ENCODE results near the gene SOCS3. TPM values are rescaled to one million over a fixed set of nuclear protein-coding genes. Genes with fewer than 3 reads are reported as not detected.

SOCS3 gene
- total and polyA plus RNA-seq, 4 donors, result 65.8 to 545 (median 113) TPM

DNA sequence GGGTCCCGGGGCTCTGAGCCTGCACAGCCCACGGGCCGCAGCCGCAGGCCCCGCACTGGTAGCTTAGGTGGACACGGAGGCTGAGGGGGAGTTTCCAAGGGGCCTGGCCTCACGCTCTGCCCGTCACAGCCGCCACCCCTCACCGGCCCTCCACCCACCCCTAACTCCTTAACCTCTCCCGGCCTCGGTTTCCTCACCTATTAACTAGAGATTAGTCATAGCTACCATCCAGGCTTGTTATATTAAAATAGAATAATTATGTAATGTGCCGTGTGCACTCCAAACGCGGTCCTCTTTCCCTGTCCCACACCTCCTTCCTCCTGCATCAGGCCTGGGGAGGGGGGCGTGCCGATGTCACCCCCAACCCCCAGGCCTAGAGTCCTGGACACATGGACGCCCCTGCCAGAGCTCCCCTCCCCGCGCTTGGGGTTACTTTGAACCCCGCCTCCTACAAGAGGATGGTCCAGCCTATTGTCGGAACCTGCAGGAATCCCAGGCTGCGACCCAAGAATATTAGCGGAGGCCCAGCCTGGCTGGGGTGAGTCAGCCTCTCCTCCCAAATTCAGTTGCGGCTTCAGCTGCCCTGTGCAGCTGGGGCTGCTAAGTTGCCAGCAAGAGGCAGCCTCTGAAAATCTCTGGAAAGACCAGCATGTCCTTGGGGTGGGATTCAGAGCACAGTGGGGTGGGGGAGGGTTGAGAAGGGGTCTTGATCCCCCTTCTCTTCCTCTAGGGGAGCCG is 17.3 kb downstream of the SOCS3 start:
- TF ChIP-seq, protein P1, sequence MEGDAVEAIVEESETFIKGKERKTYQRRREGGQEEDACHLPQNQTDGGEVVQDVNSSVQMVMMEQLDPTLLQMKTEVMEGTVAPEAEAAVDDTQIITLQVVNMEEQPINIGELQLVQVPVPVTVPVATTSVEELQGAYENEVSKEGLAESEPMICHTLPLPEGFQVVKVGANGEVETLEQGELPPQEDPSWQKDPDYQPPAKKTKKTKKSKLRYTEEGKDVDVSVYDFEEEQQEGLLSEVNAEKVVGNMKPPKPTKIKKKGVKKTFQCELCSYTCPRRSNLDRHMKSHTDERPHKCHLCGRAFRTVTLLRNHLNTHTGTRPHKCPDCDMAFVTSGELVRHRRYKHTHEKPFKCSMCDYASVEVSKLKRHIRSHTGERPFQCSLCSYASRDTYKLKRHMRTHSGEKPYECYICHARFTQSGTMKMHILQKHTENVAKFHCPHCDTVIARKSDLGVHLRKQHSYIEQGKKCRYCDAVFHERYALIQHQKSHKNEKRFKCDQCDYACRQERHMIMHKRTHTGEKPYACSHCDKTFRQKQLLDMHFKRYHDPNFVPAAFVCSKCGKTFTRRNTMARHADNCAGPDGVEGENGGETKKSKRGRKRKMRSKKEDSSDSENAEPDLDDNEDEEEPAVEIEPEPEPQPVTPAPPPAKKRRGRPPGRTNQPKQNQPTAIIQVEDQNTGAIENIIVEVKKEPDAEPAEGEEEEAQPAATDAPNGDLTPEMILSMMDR (IDR thresholded peaks at IDR 0.05; ENCODE audit: control extremely low read depth, extremely low read depth), result no peak
- Histone ChIP-seq H3K27me3 (ENCODE audit: control insufficient read depth in 3 of 3, insufficient read depth in 3 of 3, low read length in 2 of 3) (no peaks in the 10 kb centered on the region), H3K27ac (ENCODE audit: low read depth in 1 of 2, low read length in 1 of 2) (peak overlapping the region; percentile 92 to 97), H3K36me3 (ENCODE audit: control insufficient read depth in 4 of 4, insufficient read depth in 4 of 4, low read length in 4 of 4) (no peaks in the 10 kb centered on the region), H3K4me1 (ENCODE audit: control insufficient read depth in 5 of 5, insufficient read depth in 5 of 5, low read length in 5 of 5) (peaks cover 4 to 41% (median 18%) of the 10 kb centered on the region in 5 donors), H3K9ac (ENCODE audit: insufficient read depth in 1 of 2, low read length in 2 of 2) (no peak overlapping the region), H3K4me3 (no peak overlapping the region), H3K9me3 (ENCODE audit: control insufficient read depth in 4 of 4, insufficient read depth in 3 of 4, low read length in 3 of 4) (no peaks in the 10 kb centered on the region)
- ATAC-seq (ENCODE audit: insufficient read depth, low FRiP score) (peak; percentile 50), DNase-seq (no peak)
- WGBS, 2 donors, result 34 to 45% methylated on average over 26 of the region's 26 CpGs

DNA sequence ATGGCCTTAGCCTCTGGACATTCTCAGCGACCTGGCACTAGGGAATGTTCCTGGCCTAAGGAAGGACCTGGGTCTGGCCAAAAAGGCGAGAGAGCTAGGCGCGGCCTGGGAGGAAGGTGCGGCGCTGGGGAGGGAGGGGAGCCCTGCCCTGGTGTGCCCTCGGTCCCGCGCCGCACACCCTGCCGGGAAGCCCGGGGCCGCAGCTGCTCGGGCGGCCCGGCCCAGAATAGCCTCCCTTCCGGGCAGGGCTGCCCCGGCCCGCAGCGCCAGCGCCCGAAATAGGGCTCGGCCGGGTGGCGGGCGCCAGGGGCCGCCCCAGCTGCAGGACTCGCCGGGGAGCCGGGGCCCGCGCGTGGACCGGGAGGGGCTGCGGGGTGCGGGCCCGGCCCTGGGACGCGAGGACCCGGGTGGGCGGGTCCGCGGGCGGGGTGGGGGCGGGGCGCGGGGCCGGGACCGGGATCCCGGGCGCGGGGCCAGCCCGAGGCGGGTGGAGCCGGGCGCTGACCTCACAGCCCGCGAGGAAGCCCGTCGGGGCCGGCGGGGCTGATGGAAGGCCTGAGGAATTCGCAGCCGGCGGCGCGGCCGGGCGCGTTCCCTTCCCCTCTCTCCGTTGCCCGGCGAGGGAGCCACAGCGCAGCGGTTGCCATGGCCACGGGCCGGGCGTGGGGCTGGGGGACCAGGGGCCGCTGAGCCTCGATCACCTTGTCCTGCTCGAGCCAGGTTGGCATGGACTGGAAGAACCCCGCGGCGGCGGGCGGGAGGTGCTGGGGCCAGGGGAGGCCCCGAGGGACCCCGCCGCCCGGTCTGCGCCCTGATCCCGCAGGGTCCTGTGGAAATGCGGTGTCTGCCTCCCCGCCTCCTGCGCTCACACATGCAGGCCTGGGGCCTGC is 18.1 kb downstream of the SOCS3 start:
- TF ChIP-seq, protein P1 (IDR thresholded peaks at IDR 0.05; ENCODE audit: control extremely low read depth, extremely low read depth), result no peak
- ATAC-seq (ENCODE audit: insufficient read depth, low FRiP score) (peak; percentile 60), DNase-seq (peak; percentile 84 to 90 (median 87))
- Histone ChIP-seq H3K9ac (ENCODE audit: insufficient read depth in 1 of 2, low read length in 2 of 2) (no peak overlapping the region), H3K27ac (ENCODE audit: low read depth in 1 of 2, low read length in 1 of 2) (peak overlapping the region; percentile 92 to 97), H3K4me1 (ENCODE audit: control insufficient read depth in 5 of 5, insufficient read depth in 5 of 5, low read length in 5 of 5) (peaks cover under 1 to 41% (median 18%) of the 10 kb centered on the region in 5 donors), H3K36me3 (ENCODE audit: control insufficient read depth in 4 of 4, insufficient read depth in 4 of 4, low read length in 4 of 4) (no peaks in the 10 kb centered on the region), H3K9me3 (ENCODE audit: control insufficient read depth in 4 of 4, insufficient read depth in 3 of 4, low read length in 3 of 4) (no peaks in the 10 kb centered on the region), H3K27me3 (ENCODE audit: control insufficient read depth in 3 of 3, insufficient read depth in 3 of 3, low read length in 2 of 3) (no peaks in the 10 kb centered on the region), H3K4me3 (peak overlapping the region; percentile 20)
- WGBS, 2 donors, result 6 to 17% methylated on average over 24 to 95 of the region's 95 CpGs

DNA sequence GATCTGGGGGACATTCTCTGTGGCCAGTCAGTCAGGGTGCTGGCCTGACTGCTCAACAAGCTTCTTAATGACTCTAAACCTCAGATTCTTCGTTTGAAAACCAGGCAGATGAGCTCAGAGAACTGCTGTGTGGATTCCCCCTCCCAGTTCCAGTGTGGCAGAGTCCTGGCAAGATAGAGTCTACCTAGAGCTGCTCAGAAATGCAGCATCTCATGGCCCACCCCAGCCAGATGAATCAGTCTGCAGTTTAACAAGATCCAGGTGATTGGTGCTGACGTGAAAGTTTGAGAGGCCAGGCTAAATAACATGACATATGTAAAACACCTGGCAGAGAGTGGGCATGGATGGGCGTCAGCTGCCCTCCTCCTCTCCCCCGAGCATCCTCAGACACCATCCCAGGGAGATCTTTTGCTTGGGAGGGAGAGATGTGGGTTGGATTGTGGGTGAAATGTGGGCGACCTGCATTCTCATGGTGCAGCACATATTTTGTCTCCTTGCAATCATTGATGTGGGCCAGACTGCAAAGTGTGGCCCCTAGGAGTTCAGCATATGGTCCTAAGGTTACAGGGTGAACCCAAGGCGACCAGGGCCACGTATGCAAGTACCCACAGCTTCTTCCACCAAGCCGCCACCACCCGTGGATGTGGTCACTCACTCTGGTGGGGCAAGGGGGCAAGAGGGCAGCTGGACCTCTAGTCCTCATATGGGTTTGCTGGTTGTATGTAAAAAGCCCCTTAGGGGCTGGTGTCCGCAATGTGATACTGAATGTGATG is 19.5 kb downstream of the SOCS3 start:
- TF ChIP-seq, protein P1 (IDR thresholded peaks at IDR 0.05; ENCODE audit: control extremely low read depth, extremely low read depth), result no peak
- DNase-seq (no peak), ATAC-seq (ENCODE audit: insufficient read depth, low FRiP score) (no peak)
- WGBS, 2 donors, result 87 to 91% methylated on average over 10 of the region's 10 CpGs
- no peak overlapping the region for H3K9ac ChIP-seq (ENCODE audit: insufficient read depth in 1 of 2, low read length in 2 of 2)
- H3K4me3 ChIP-seq, result no peak overlapping the region
- peaks cover 0 to 29% (median 18%) of the 10 kb centered on the region in 5 donors for H3K4me1 ChIP-seq (ENCODE audit: control insufficient read depth in 5 of 5, insufficient read depth in 5 of 5, low read length in 5 of 5)
- no peaks in the 10 kb centered on the region for H3K27me3 ChIP-seq (ENCODE audit: control insufficient read depth in 3 of 3, insufficient read depth in 3 of 3, low read length in 2 of 3)
- H3K36me3 ChIP-seq (ENCODE audit: control insufficient read depth in 4 of 4, insufficient read depth in 4 of 4, low read length in 4 of 4), result no peaks in the 10 kb centered on the region
- H3K9me3 ChIP-seq (ENCODE audit: control insufficient read depth in 4 of 4, insufficient read depth in 3 of 4, low read length in 3 of 4), result no peaks in the 10 kb centered on the region
- peak overlapping the region in 1 of 2 donors; percentile 2 for H3K27ac ChIP-seq (ENCODE audit: low read depth in 1 of 2, low read length in 1 of 2)

All from lung (tissue), 12 donors.